BJ (cell line): Measurements from ENCODE around the gene BLTP3B. TPM values are rescaled to one million over a fixed set of nuclear protein-coding genes. Genes with fewer than 3 reads are reported as not detected.

ENCODE experiments used
- CTCF ChIA-PET: fragments of 350-600 bp; formaldehyde crosslinking; extraction: SDS; loops from one replicate; lab custom pipeline; 2021; ENCODE audit warnings: antibody characterized with exemption, inconsistent platforms; lab: Yijun Ruan, JAX
- POLR2A ChIA-PET: fragments of 300-600 bp; sonication (Branson Sonifier 250); formaldehyde crosslinking; extraction: SDS; loops from one replicate; lab custom pipeline; 2021; ENCODE audit warnings: antibody characterized with exemption; lab: Charles Lee
- DNase-seq: peaks from one replicate; pipeline ENCODE4 v3.0.0-alpha.2; 2011; ENCODE audit warnings: low read depth
- H3K27me3 ChIP-seq: 2 replicates; pipeline ENCODE4 v1.6.0; 2011; ENCODE audit warnings: low read length; ENCODE audit not compliant: control insufficient read depth, insufficient read depth
- H3K36me3 ChIP-seq: 2 replicates; pipeline ENCODE4 v1.5.1; 2011; ENCODE audit warnings: low read length; ENCODE audit not compliant: control insufficient read depth, insufficient read depth
- H3K4me3 ChIP-seq: 2 replicates; pipeline ENCODE4 v1.5.1; 2011; ENCODE audit warnings: low read depth, mild to moderate bottlenecking, control low read depth, low read length
- CTCF ChIP-seq: IDR thresholded peaks from 2 replicates; pipeline ENCODE4 v1.5.1; 2011; ENCODE audit warnings: low read depth, mild to moderate bottlenecking, control low read depth, inconsistent platforms, low read length, moderate library complexity; ENCODE audit not compliant: insufficient read depth
- polyA plus RNA-seq: library from polyadenylated mRNA; depleted of rRNA; stranded (reverse); fragments of >200 nt; gene quantifications from 2 replicates; pipeline ENCODE4 v1.2.3, GENCODE V29; 2011; rRNA removed
- small RNA-seq: library from RNA; depleted of rRNA; stranded (forward); fragments of <200 nt; gene quantifications from one replicate; pipeline ENCODE3, GENCODE V24; 2012; ENCODE audit warnings: low replicate concordance, low read depth; ENCODE audit not compliant: insufficient read length

The BLTP3B gene
- polyA plus RNA-seq, 1 experiment = 11.9 TPM

- Histone ChIP-seq H3K36me3 (no peaks in the 10 kb centered on the region), H3K27me3 (no peaks in the 10 kb centered on the region), H3K4me3 (no peak overlapping the region)
- ChIA-PET CTCF (no interaction called here), POLR2A (no interaction called here)
- no peak for TF ChIP-seq CTCF
- DNase-seq = no peak
Observed at GRCh38 chr12:100110276-100110675, 32.4 kb downstream of the BLTP3B start.

GRCh38 chr12:100106861-100107260 lies 35.8 kb downstream of the BLTP3B start:
- H3K27me3 ChIP-seq = no peaks in the 10 kb centered on the region
- no peak overlapping the region for H3K4me3 ChIP-seq
- POLR2A ChIA-PET = no interaction called here
- CTCF ChIA-PET = no interaction called here
- no peak for DNase-seq
- no peak for TF ChIP-seq CTCF
- no peaks in the 10 kb centered on the region; the same call in 1 of the 2 replicates for H3K36me3 ChIP-seq

- no peaks in the 10 kb centered on the region; the same call in 1 of the 2 replicates for H3K36me3 ChIP-seq
- POLR2A ChIA-PET = no interaction called here
- TF ChIP-seq CTCF = no peak
- CTCF ChIA-PET = no interaction called here
- no peak for DNase-seq
- H3K4me3 ChIP-seq = no peak overlapping the region
- no peaks in the 10 kb centered on the region for H3K27me3 ChIP-seq
Observed at GRCh38 chr12:100105661-100106060, 37.0 kb downstream of the BLTP3B start.

- no peaks in the 10 kb centered on the region for H3K27me3 ChIP-seq
- H3K36me3 ChIP-seq = no peaks in the 10 kb centered on the region; the same call in 1 of the 2 replicates
- ChIA-PET POLR2A (no interaction called here), CTCF (no interaction called here)
- no peak for TF ChIP-seq CTCF
- no peak for DNase-seq
- no peak overlapping the region for H3K4me3 ChIP-seq
Observed at GRCh38 chr12:100101000-100101399, 41.7 kb downstream of the BLTP3B start.

Small RNA genes lying within 50 kb of the gene (small RNA-seq; reads per million reads assigned to genes)
- gene MIR1827 = not detected
- not detected for gene RN7SL176P

Other genes with a start within 250 kb of the BLTP3B start
- gene ANKS1B, start 157.9 kb downstream of the BLTP3B start, polyA plus RNA-seq = 0.27 TPM in 2 replicates
- 5.6 and 16.4 TPM in 2 replicates for gene ACTR6, start 57.9 kb upstream of the BLTP3B start, polyA plus RNA-seq
- gene DEPDC4, start 124.2 kb upstream of the BLTP3B start, polyA plus RNA-seq = 0.28 and 0.43 TPM in 2 replicates
- 12.4 and 31.0 TPM in 2 replicates for gene SCYL2, start 124.3 kb upstream of the BLTP3B start, polyA plus RNA-seq
- not detected in 2 replicates for gene SLC17A8, start 214.2 kb upstream of the BLTP3B start, polyA plus RNA-seq